Vagina (tissue), 2 donors: ENCODE measurements around the gene GLI1.

Experiments
- POLR2A ChIP-seq, 2 donors: fragments of 450-650 bp; IDR thresholded peaks; one replicate each; pipeline ENCODE4 v1.6.1; 2017; ENCODE audit warnings: antibody characterized with exemption in 2 of 2, mild to moderate bottlenecking in 2 of 2, moderate library complexity in 2 of 2
- POLR2AphosphoS5 ChIP-seq, 2 donors: sonication (generic); formaldehyde crosslinking; IDR thresholded peaks; one replicate each; pipeline ENCODE4 v1.9.0; 2017; ENCODE audit warnings: antibody characterized with exemption in 2 of 2, mild to moderate bottlenecking in 2 of 2, low read depth in 1 of 2; ENCODE audit not compliant: insufficient read depth in 1 of 2
- TF ChIP-seq, protein P1 (sequence below), 3 experiments: fragments of 450-650 bp in 2 of 3; fragments of 200-600 bp in 1 of 3; sonication (generic) in 1 of 3; IDR thresholded peaks; one replicate each; pipeline ENCODE4 v1.5.1; 2017 to 2019; ENCODE audit warnings: antibody characterized with exemption in 3 of 3, mild to moderate bottlenecking in 2 of 3, moderate library complexity in 2 of 3

DNA sequence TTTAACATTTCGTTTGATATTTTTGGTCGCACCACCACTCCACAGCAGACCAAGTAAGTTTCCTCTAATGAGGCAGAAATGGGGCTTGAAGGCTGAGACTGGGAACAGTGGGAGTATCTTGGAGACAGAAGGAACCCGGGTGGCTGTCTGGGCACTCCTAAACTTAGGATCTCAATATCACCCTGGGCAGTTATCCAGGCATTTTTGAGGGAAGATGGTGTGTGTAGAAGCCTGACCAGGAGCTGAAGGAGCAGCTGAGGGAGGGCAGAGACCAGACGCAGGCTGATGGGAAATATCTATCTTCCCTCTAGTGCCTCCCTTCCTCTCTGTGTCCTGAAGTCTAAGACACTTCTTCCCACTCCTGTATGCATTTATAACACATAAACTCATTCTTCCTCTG, 39.0 kb downstream of the GLI1 start:
- TF ChIP-seq, protein P1, sequence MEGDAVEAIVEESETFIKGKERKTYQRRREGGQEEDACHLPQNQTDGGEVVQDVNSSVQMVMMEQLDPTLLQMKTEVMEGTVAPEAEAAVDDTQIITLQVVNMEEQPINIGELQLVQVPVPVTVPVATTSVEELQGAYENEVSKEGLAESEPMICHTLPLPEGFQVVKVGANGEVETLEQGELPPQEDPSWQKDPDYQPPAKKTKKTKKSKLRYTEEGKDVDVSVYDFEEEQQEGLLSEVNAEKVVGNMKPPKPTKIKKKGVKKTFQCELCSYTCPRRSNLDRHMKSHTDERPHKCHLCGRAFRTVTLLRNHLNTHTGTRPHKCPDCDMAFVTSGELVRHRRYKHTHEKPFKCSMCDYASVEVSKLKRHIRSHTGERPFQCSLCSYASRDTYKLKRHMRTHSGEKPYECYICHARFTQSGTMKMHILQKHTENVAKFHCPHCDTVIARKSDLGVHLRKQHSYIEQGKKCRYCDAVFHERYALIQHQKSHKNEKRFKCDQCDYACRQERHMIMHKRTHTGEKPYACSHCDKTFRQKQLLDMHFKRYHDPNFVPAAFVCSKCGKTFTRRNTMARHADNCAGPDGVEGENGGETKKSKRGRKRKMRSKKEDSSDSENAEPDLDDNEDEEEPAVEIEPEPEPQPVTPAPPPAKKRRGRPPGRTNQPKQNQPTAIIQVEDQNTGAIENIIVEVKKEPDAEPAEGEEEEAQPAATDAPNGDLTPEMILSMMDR (IDR thresholded peaks at IDR 0.05) = no peak
- TF ChIP-seq POLR2A (IDR thresholded peaks at IDR 0.05) (no peak), POLR2AphosphoS5 (IDR thresholded peaks at IDR 0.05; ENCODE audit: insufficient read depth in 1 of 2, low read depth in 1 of 2) (no peak)
